Activated naive CD4-positive, alpha-beta T cell treated with Interleukin-2 at 50 U/mL for 16 hours (primary cell): ENCODE measurements around the gene SPANXA1.
"Not testable (repeated sequence)": the region's sequence is repeated elsewhere in the genome, so short reads cannot be mapped to it uniquely, and the experiment has no call there.

Source experiments
- DNase-seq: peaks from one replicate; pipeline ENCODE4 v3.0.0-alpha.2; 2020

The SPANXA1 gene, protein sequence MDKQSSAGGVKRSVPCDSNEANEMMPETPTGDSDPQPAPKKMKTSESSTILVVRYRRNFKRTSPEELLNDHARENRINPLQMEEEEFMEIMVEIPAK

DNA sequence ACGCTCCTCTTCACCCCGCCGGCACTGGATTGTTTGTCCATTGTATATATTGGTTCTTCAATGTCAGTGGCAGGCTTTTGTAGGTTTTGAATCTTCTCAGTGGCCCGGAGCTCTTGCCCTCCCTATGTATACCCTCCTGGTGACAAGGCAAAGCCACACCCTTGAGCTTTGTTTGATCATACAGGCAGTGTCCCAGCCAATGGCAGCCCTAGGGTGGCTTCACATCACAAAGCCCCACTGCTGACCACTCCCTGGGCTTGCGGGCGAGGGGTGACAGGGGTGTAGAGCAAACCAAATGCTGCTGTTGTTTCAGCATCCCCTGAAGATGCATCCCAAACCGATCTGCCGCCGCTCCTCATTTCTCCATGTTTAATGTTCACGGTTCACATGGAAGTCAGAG is at the start of gene SPANXA1:
TSS of gene SPANXA1 (minus strand) at position 101 of the 400 bp plus-strand sequence. CDS start at position 41, 60 bp downstream.
- not testable (repeated sequence) for DNase-seq

DNA sequence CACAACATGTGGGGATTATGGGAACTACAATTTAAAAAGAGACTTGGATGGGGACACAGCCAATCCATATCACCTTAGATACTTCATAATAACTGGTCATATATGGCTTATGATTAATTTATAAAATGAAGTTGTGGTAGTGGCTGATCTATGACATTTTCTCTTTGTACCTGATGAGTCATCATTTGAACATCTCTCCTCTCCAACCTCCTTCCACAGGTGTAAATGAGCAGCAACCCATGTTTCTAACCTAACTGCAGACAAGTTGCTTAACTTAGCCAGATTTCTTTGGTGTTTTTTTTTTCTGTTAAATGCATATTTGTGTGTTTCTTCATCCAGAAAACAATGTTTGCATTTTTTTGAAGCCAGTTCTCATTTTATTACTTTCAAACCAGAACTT is 47.6 kb upstream of the SPANXA1 start:
- no peak for DNase-seq

DNA sequence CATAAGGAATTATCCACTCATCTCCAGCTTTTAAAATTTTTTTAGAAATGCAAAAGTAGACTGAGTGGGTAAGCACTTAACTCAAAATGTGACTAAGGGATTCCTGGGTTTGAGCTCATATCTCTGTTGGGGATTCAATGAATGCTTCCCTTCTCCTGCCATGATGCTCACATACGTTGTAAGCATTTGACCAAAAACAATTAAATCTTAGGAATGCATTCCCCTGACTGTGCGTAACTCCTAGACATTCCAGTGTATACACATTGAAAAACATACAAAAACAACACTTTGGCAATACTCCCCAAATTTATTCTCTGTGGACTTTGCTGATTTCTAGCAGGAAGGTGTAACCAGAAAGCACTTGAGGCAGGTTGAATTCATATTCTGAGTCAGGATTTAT is 34.8 kb upstream of the SPANXA1 start:
- DNase-seq: no peak

DNA sequence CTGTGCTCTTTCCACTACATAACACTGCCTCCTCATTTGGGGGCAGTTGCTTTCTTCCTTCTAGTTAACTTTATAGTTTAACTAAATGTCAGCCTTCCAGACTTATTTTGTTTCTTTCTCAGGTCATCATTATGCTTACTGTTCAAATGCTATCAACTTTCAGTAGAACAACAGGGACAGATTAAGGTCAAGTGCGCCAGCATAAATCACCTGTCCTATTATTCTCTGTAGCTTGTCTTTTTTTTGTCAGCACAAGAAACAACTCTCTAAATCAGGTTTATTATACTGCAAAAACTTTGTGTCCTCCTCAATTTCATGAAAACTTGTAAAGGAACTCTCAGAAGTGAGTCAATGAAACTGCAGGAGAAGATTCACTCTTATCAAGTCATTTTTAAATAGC is 24.6 kb upstream of the SPANXA1 start:
- no peak for DNase-seq

DNA sequence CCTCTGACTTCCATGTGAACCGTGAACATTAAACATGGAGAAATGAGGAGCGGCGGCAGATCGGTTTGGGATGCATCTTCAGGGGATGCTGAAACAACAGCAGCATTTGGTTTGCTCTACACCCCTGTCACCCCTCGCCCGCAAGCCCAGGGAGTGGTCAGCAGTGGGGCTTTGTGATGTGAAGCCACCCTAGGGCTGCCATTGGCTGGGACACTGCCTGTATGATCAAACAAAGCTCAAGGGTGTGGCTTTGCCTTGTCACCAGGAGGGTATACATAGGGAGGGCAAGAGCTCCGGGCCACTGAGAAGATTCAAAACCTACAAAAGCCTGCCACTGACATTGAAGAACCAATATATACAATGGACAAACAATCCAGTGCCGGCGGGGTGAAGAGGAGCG is 4.9 kb upstream of the SPANXA1 start, which contains the start of gene SPANXA2:
TSS of gene SPANXA2 (plus strand) at position 301 of the 400 bp plus-strand sequence. CDS start at position 361, 60 bp downstream.
- DNase-seq: not testable (repeated sequence)

DNA sequence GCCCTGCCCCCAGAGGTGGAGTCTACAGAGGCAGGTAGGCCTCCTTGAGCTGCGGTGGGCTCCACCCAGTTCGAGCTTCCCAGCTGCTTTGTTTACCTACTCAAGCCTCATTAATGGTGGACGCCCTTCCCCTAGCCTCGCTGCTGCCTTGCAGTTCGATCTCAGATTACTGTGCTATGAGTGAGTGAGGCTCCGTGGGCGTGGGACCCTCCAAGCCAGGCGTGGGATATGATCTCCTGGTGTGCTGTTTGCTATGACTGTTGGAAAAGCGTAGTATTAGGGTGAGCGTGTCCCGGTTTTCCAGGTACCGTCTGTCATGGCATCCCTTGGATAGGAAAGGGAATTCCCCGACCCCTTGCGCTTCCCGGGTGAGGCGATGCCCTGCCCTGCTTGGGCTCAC is 42.0 kb downstream of the SPANXA1 start:
- not testable (repeated sequence) for DNase-seq
